ENCODE measurements around the gene RPL13. TPM values are rescaled to one million over a fixed set of nuclear protein-coding genes. Genes with fewer than 3 reads are reported as not detected.
A peak's percentile ranks its signal among the peaks of the same experiment; 100 is the strongest.

RPL13 gene
- total and polyA plus RNA-seq, 2 of the 8 experiments (the other 6 are each of a cell fraction or from before 2014, with no cell fraction given): 2,162 to 7,384 TPM

DNA sequence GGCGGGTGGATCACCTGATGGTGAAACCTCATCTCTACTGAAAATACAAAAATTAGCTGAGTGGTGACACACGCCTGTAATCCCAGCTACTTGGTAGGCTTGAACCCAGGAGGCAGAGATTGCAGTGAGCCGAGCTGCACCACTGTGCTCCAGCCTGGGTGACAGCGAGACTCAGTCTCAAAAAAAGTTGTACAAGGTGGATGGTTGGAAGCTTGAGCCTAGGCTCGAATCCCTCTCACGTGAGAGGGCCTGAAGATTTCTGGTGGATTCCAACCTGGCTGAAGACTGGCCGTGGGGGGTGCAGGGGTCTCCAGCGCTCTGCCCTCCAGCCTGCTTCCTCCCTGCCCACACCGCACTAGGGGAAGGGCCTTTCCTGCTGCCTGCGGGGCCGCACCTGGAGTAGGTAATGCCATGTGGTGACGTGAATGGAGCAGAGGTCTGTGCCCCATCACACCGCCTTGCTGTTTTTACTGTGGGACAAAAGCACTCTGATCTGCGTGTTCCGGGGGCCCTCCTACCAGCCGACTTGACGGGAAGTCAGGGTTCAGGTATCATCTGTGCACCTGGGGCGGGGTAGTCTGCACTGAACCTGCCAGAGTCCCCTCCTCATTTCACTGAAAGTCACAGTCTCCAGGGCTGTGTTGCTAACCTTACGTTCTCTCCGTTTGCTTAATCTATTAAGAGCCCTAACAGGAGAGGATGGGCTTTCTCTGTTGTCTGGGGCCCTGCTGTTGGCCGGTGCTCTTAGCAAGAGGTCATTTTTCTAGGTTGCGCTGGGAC lies 4.2 kb downstream of the RPL13 start:
- POLR2A ChIA-PET (ENCODE audit: partially characterized antibody): interaction anchor here (0.6 to 5.5 kb wide), 45 partner anchors 8 to 317 kb away, joined by 3 to 63 read pairs (median 4); partner anchors contain the start of genes ANKRD11, CHMP1A, CPNE7 and SPATA2L
- TF ChIP-seq EP300 (IDR thresholded peaks at IDR 0.05; ENCODE audit: borderline replicate concordance in 1 of 2, low read depth in 2 of 2, low read length in 2 of 2) (no peak), JUN (IDR thresholded peaks at IDR 0.05; ENCODE audit: low read depth, low read length) (no peak), RBBP5 (IDR thresholded peaks at IDR 0.05; ENCODE audit: borderline replicate concordance, low read depth, low read length) (no peak), KDM5A (IDR thresholded peaks at IDR 0.05; ENCODE audit: low read length) (no peak), BCL11A (IDR thresholded peaks at IDR 0.05; ENCODE audit: low read depth in 2 of 2, low read length in 2 of 2) (no peak), GTF2F1 (IDR thresholded peaks at IDR 0.05; ENCODE audit: borderline replicate concordance, low read depth, low read length) (no peak), TAF1 (IDR thresholded peaks at IDR 0.05; ENCODE audit: low read depth, low read length) (no peak)
- TF ChIP-seq, protein P1, sequence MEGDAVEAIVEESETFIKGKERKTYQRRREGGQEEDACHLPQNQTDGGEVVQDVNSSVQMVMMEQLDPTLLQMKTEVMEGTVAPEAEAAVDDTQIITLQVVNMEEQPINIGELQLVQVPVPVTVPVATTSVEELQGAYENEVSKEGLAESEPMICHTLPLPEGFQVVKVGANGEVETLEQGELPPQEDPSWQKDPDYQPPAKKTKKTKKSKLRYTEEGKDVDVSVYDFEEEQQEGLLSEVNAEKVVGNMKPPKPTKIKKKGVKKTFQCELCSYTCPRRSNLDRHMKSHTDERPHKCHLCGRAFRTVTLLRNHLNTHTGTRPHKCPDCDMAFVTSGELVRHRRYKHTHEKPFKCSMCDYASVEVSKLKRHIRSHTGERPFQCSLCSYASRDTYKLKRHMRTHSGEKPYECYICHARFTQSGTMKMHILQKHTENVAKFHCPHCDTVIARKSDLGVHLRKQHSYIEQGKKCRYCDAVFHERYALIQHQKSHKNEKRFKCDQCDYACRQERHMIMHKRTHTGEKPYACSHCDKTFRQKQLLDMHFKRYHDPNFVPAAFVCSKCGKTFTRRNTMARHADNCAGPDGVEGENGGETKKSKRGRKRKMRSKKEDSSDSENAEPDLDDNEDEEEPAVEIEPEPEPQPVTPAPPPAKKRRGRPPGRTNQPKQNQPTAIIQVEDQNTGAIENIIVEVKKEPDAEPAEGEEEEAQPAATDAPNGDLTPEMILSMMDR (IDR thresholded peaks at IDR 0.05; ENCODE audit: control extremely low read depth in 1 of 3, insufficient read depth in 1 of 3, low read depth in 1 of 3, low read length in 3 of 3): no peak

More for the DNA sequence above, 4.2 kb downstream of the RPL13 start:
- Histone ChIP-seq H3K27me3 (replicated peaks in 1 of 4; ENCODE audit: control insufficient read depth in 3 of 4, extremely low read depth in 1 of 4, insufficient read depth in 3 of 4, low read length in 3 of 4) (no peaks in the 10 kb centered on the region), H3K9ac (replicated peaks in 1 of 4; ENCODE audit: extremely low read depth in 1 of 4, low read depth in 3 of 4, low read length in 3 of 4) (peak overlapping the region in 2 of 4 experiments; percentile 10 to 35; a peak in 2 of 7 replicates), H3K23ac (ENCODE audit: insufficient read length) (no peak overlapping the region), H3K9me3 (ENCODE audit: insufficient read depth in 2 of 2, low read depth in 1 of 2, low read length in 1 of 2) (no peaks in the 10 kb centered on the region), H3K4ac (replicated peaks; ENCODE audit: insufficient read length, low read depth, low read length) (no peak overlapping the region), H3K79me2 (ENCODE audit: control insufficient read depth in 1 of 2, insufficient read depth in 2 of 2, low read length in 2 of 2) (peaks cover 11 to 32% of the 10 kb centered on the region in 2 experiments), H3K36me3 (ENCODE audit: control insufficient read depth in 2 of 4, insufficient read depth in 4 of 4, low read length in 3 of 4) (peaks cover 21 to 37% (median 32%) of the 10 kb centered on the region in 4 experiments), H3K4me3 (ENCODE audit: extremely low read depth in 1 of 4, insufficient read depth in 2 of 4, low read depth in 3 of 4, low read length in 4 of 4) (peak overlapping the region; percentile 0 to 69 (median 10); a peak in 6 of 8 replicates), H2AK5ac (ENCODE audit: low read depth, low read length) (no peak overlapping the region), H2BK12ac (ENCODE audit: low read depth, low read length) (no peak overlapping the region), H3K4me2 (ENCODE audit: insufficient read depth in 1 of 2, low read depth in 2 of 2, low read length in 2 of 2) (peak overlapping the region; percentile 91), H2BK20ac (ENCODE audit: low read length) (no peak overlapping the region), H4K91ac (replicated peaks; ENCODE audit: insufficient read length, low read length) (no peak overlapping the region), H2AFZ (ENCODE audit: low read length) (no peak overlapping the region), H4K20me1 (replicated peaks in 1 of 2; ENCODE audit: control insufficient read depth in 1 of 2, insufficient read depth in 2 of 2, low read length in 2 of 2) (peaks cover 28 to 30% of the 10 kb centered on the region in 2 experiments), H3K79me1 (ENCODE audit: low read depth, low read length) (peaks cover 3% of the 10 kb centered on the region), H2BK120ac (replicated peaks; ENCODE audit: low read depth, low read length) (no peak overlapping the region), H3K18ac (ENCODE audit: extremely low read depth, low read length) (no peak overlapping the region), H3K23me2 (ENCODE audit: low read depth, low read length) (peaks cover 18% of the 10 kb centered on the region), H2BK5ac (ENCODE audit: low read depth, low read length) (peak overlapping the region; percentile 82; the same call in 1 of the 2 replicates), H4K5ac (ENCODE audit: insufficient read length, low read depth, low read length) (no peak overlapping the region), H2BK15ac (ENCODE audit: low read length) (no peak overlapping the region), H3K4me1 (replicated peaks in 1 of 4; ENCODE audit: control insufficient read depth in 3 of 4, insufficient read depth in 4 of 4, low read length in 3 of 4) (peaks cover 5 to 31% (median 9%) of the 10 kb centered on the region in 4 experiments), H4K8ac (ENCODE audit: extremely low read depth, insufficient read depth, low read length) (peak overlapping the region; percentile 74; the same call in 1 of the 2 replicates), H3K27ac (ENCODE audit: low read depth, low read length) (peak overlapping the region; percentile 30; the same call in 1 of the 2 replicates), H3K14ac (ENCODE audit: insufficient read length) (no peak overlapping the region), H3K56ac (replicated peaks; ENCODE audit: insufficient read length, low read depth, low read length) (no peak overlapping the region)
- CTCF ChIA-PET (ENCODE audit: partially characterized antibody): interaction anchor here (0.7 to 2.8 kb wide), 7 partner anchors 10 to 302 kb away, joined by 3 to 7 read pairs (median 4); partner anchors contain the start of gene CPNE7
- DNase-seq (ENCODE audit: low read depth in 1 of 2, low spot score in 2 of 2) (peak in 1 of 2 experiments; percentile 80), FAIRE-seq (no peak)
- WGBS, 2 experiments (ENCODE audit: extremely low coverage in 1 of 2, insufficient coverage in 1 of 2, insufficient read length in 1 of 2, insufficient replicate concordance in 2 of 2, low coverage in 1 of 2, low lambda C conversion rate in 2 of 2, missing lambda C conversion rate in 1 of 2): 39% methylated on average over 22 of the region's 22 CpGs; no CpG with 5 or more reads in 1 of the 2 experiments

Data from H1 (cell line).